Measurements from ENCODE around the gene ARMC8. TPM values are rescaled to one million over a fixed set of nuclear protein-coding genes. Genes with fewer than 3 reads are reported as not detected.
A peak's percentile ranks its signal among the peaks of the same experiment; 100 is the strongest.
"Not testable (repeated sequence)": the region's sequence is repeated elsewhere in the genome, so short reads cannot be mapped to it uniquely, and the experiment has no call there.

ARMC8 gene
- 10 to 100 TPM; 50.2 to 56.6 TPM for total RNA-seq

GRCh38 chr3:138187296-138188012, at the start of gene ARMC8:
Gene ARMC8, plus strand, starts transcription at chr3:138187301. Its CDS starts 254 bp downstream, at chr3:138187555.
- H3K9me3 Mint-ChIP-seq, result no peaks in the 10 kb centered on the region

GRCh38 chr3:138137861-138138260, 49.2 kb upstream of the ARMC8 start:
- DNase-seq (ENCODE audit: low spot score), result no peak
- Mint-ChIP-seq H3K36me3 (no peaks in the 10 kb centered on the region), H3K4me1 (ENCODE audit: low read depth in 2 of 2) (no peaks in the 10 kb centered on the region), H3K27me3 (peaks cover 18 to 38% of the 10 kb centered on the region in 2 donors), H3K4me3 (no peak overlapping the region), H3K27ac (no peak overlapping the region), H3K9me3 (no peaks in the 10 kb centered on the region)
- no peak for ATAC-seq

More at GRCh38 chr3:138187296-138188012, at the start of gene ARMC8:
- Mint-ChIP-seq H3K27ac (peak within 1 kb of the TSS; percentile 94 to 95), H3K4me3 (peak within 1 kb of the TSS; percentile 98), H3K4me1 (ENCODE audit: low read depth in 2 of 2) (peaks cover 32 to 43% of the 10 kb centered on the region in 2 donors), H3K27me3 (peaks cover 15 to 21% of the 10 kb centered on the region in 2 donors), H3K36me3 (no peaks in the 10 kb centered on the region)
- ATAC-seq (peak; percentile 75 to 87), DNase-seq (ENCODE audit: low spot score) (peak; percentile 70)

- no peak overlapping the region for H3K4me3 Mint-ChIP-seq
- DNase-seq (ENCODE audit: low spot score), result no peak
- ATAC-seq, result no peak
Measured at GRCh38 chr3:138139691-138140090, 47.4 kb upstream of the ARMC8 start.

GRCh38 chr3:138140940-138141339, 46.2 kb upstream of the ARMC8 start:
- H3K36me3 Mint-ChIP-seq, result no peaks in the 10 kb centered on the region
- DNase-seq (ENCODE audit: low spot score) (no peak), ATAC-seq (no peak)
- H3K27me3 Mint-ChIP-seq, result peaks cover 17 to 38% of the 10 kb centered on the region in 2 donors
- H3K9me3 Mint-ChIP-seq, result no peaks in the 10 kb centered on the region
- H3K4me1 Mint-ChIP-seq (ENCODE audit: low read depth in 2 of 2), result no peaks in the 10 kb centered on the region
- H3K27ac Mint-ChIP-seq, result no peak overlapping the region
- H3K4me3 Mint-ChIP-seq, result no peak overlapping the region

More at GRCh38 chr3:138139691-138140090, 47.4 kb upstream of the ARMC8 start:
- Mint-ChIP-seq H3K27ac (no peak overlapping the region), H3K27me3 (peaks cover 17 to 38% of the 10 kb centered on the region in 2 donors), H3K4me1 (ENCODE audit: low read depth in 2 of 2) (no peaks in the 10 kb centered on the region), H3K36me3 (no peaks in the 10 kb centered on the region), H3K9me3 (no peaks in the 10 kb centered on the region)

GRCh38 chr3:138142181-138142580, 44.9 kb upstream of the ARMC8 start:
- not testable (repeated sequence) for H3K9me3 Mint-ChIP-seq; ATAC-seq; DNase-seq (ENCODE audit: low spot score)

GRCh38 chr3:138148503-138148902, 38.6 kb upstream of the ARMC8 start:
- Mint-ChIP-seq H3K4me1 (ENCODE audit: low read depth in 2 of 2) (no peaks in the 10 kb centered on the region), H3K9me3 (no peaks in the 10 kb centered on the region), H3K27me3 (peaks cover 0 to 7% of the 10 kb centered on the region in 2 donors), H3K27ac (no peak overlapping the region), H3K36me3 (no peaks in the 10 kb centered on the region), H3K4me3 (no peak overlapping the region)
- ATAC-seq (no peak), DNase-seq (ENCODE audit: low spot score) (no peak)

More at GRCh38 chr3:138142181-138142580, 44.9 kb upstream of the ARMC8 start:
- H3K4me1 Mint-ChIP-seq (ENCODE audit: low read depth in 2 of 2); H3K36me3 Mint-ChIP-seq; H3K4me3 Mint-ChIP-seq; H3K27ac Mint-ChIP-seq: not testable (repeated sequence)
- H3K27me3 Mint-ChIP-seq, result peaks cover 16 to 33% of the 10 kb centered on the region in 2 donors

GRCh38 chr3:138154534-138154933, 32.6 kb upstream of the ARMC8 start:
- ATAC-seq (no peak), DNase-seq (ENCODE audit: low spot score) (no peak)
- Mint-ChIP-seq H3K27ac (no peak overlapping the region), H3K4me1 (ENCODE audit: low read depth in 2 of 2) (peaks cover 0 to 5% of the 10 kb centered on the region in 2 donors), H3K4me3 (no peak overlapping the region), H3K27me3 (peaks cover 0 to 7% of the 10 kb centered on the region in 2 donors), H3K36me3 (peaks cover 9% of the 10 kb centered on the region), H3K9me3 (no peaks in the 10 kb centered on the region)

- H3K27ac Mint-ChIP-seq, result no peak overlapping the region
- peaks cover 0 to 7% of the 10 kb centered on the region in 2 donors for H3K27me3 Mint-ChIP-seq
- no peak overlapping the region for H3K4me3 Mint-ChIP-seq
- H3K9me3 Mint-ChIP-seq, result no peaks in the 10 kb centered on the region
- peaks cover 22% of the 10 kb centered on the region for H3K36me3 Mint-ChIP-seq
- peaks cover 0 to 5% of the 10 kb centered on the region in 2 donors for H3K4me1 Mint-ChIP-seq (ENCODE audit: low read depth in 2 of 2)
- DNase-seq (ENCODE audit: low spot score) (no peak), ATAC-seq (no peak)
Measured at GRCh38 chr3:138157743-138158142, 29.4 kb upstream of the ARMC8 start.

- Mint-ChIP-seq H3K27me3 (no peaks in the 10 kb centered on the region), H3K9me3 (no peaks in the 10 kb centered on the region), H3K4me3 (no peak overlapping the region), H3K4me1 (ENCODE audit: low read depth in 2 of 2) (peaks cover 0 to 7% of the 10 kb centered on the region in 2 donors), H3K27ac (no peak overlapping the region), H3K36me3 (peaks cover 28% of the 10 kb centered on the region)
- no peak for ATAC-seq
- no peak for DNase-seq (ENCODE audit: low spot score)
Measured at GRCh38 chr3:138165061-138165460, 22.0 kb upstream of the ARMC8 start.

GRCh38 chr3:138172625-138173024, 14.5 kb upstream of the ARMC8 start:
- H3K4me1 Mint-ChIP-seq (ENCODE audit: low read depth in 2 of 2), result peaks cover 12 to 26% of the 10 kb centered on the region in 2 donors
- H3K4me3 Mint-ChIP-seq, result no peak overlapping the region
- no peaks in the 10 kb centered on the region for H3K9me3 Mint-ChIP-seq
- DNase-seq (ENCODE audit: low spot score) (no peak), ATAC-seq (no peak)
- H3K36me3 Mint-ChIP-seq, result peaks cover 4% of the 10 kb centered on the region
- H3K27ac Mint-ChIP-seq, result peak overlapping the region in 1 of 2 donors; percentile 91
- H3K27me3 Mint-ChIP-seq, result no peaks in the 10 kb centered on the region

GRCh38 chr3:138173769-138174420, 13.2 kb upstream of the ARMC8 start:
- no peak for DNase-seq (ENCODE audit: low spot score)
- Mint-ChIP-seq H3K4me1 (ENCODE audit: low read depth in 2 of 2) (peaks cover 12 to 26% of the 10 kb centered on the region in 2 donors), H3K36me3 (peaks cover 4% of the 10 kb centered on the region), H3K27ac (peak overlapping the region; percentile 89 to 91), H3K27me3 (peaks cover 0 to 2% of the 10 kb centered on the region in 2 donors), H3K4me3 (peak overlapping the region; percentile 96), H3K9me3 (no peaks in the 10 kb centered on the region)
- ATAC-seq, result peak in 1 of 2 donors; percentile 4

GRCh38 chr3:138174421-138175131, 12.5 kb upstream of the ARMC8 start, which contains the start of gene DBR1:
Gene DBR1, minus strand, starts transcription at chr3:138174921. Its CDS starts 126 bp downstream, at chr3:138174795.
- H3K9me3 Mint-ChIP-seq, result no peaks in the 10 kb centered on the region

GRCh38 chr3:138180375-138181029, 6.6 kb upstream of the ARMC8 start:
- peak in 1 of 2 donors; percentile 57 for ATAC-seq
- DNase-seq (ENCODE audit: low spot score), result no peak
- Mint-ChIP-seq H3K36me3 (no peaks in the 10 kb centered on the region), H3K27me3 (peaks cover 13 to 18% of the 10 kb centered on the region in 2 donors), H3K9me3 (no peaks in the 10 kb centered on the region), H3K4me3 (no peak overlapping the region), H3K27ac (no peak overlapping the region), H3K4me1 (ENCODE audit: low read depth in 2 of 2) (no peaks in the 10 kb centered on the region)

More at GRCh38 chr3:138174421-138175131, 12.5 kb upstream of the ARMC8 start, which contains the start of gene DBR1:
- H3K4me1 Mint-ChIP-seq (ENCODE audit: low read depth in 2 of 2), result peaks cover 12 to 26% of the 10 kb centered on the region in 2 donors
- H3K27ac Mint-ChIP-seq, result peak within 1 kb of the TSS; percentile 89 to 91
- H3K4me3 Mint-ChIP-seq, result peak within 1 kb of the TSS; percentile 96
- H3K36me3 Mint-ChIP-seq, result peaks cover 4% of the 10 kb centered on the region
- ATAC-seq (peak; percentile 93), DNase-seq (ENCODE audit: low spot score) (peak; percentile 80)
- peaks cover 0 to 2% of the 10 kb centered on the region in 2 donors for H3K27me3 Mint-ChIP-seq
